Body of pancreas (tissue), 4 donors: ENCODE data around the gene NCLN. TPM values are rescaled to one million over a fixed set of nuclear protein-coding genes. Genes with fewer than 3 reads are reported as not detected.

Experiments
- ATAC-seq: fragments of 150-250 bp; one replicate; pipeline ENCODE4 v1.9.1; 2016
- DNase-seq, 4 donors: peaks; one replicate each; pipeline ENCODE4 v3.0.0-alpha.2; 2019
- H3K27ac ChIP-seq, 4 donors: fragments of 200-600 bp; sonication (generic); 1 replicate in 3 of 4; 2 replicates in 1 of 4; pipeline versions ENCODE4 v1.5.1 to v1.6.1; 2016 to 2019; ENCODE audit warnings: mild to moderate bottlenecking in 1 of 4, mixed read lengths in 1 of 4, moderate library complexity in 1 of 4
- H3K27me3 ChIP-seq, 2 donors: fragments of 200-600 bp; sonication (generic); one replicate each; pipeline ENCODE4 v1.6.0; 2016; ENCODE audit warnings: mild to moderate bottlenecking in 1 of 2
- H3K36me3 ChIP-seq, 2 donors: fragments of 200-600 bp; sonication (generic); replicated peaks in 1 of 2; 2 replicates each; pipeline ENCODE4 v1.5.1; 2016; ENCODE audit warnings: low read depth in 2 of 2; ENCODE audit not compliant: insufficient read depth in 1 of 2
- H3K4me1 ChIP-seq: fragments of 200-600 bp; sonication (generic); one replicate; pipeline ENCODE4 v1.6.0; 2016
- H3K4me3 ChIP-seq, 2 donors: fragments of 200-600 bp; sonication (generic); 1 replicate in 1 of 2; 2 replicates in 1 of 2; pipeline ENCODE4 v1.5.1; 2016 to 2019
- H3K9me3 ChIP-seq, 3 donors: fragments of 200-600 bp; sonication (generic); 1 replicate in 2 of 3; 2 replicates in 1 of 3; pipeline ENCODE4 v1.5.1; 2016
- CTCF ChIP-seq, 7 experiments: fragments of 450-650 bp in 4 of 7; fragments of 200-600 bp in 3 of 7; sonication (generic) in 3 of 7; IDR thresholded peaks; one replicate each; pipeline ENCODE4 v1.5.1; 2016 to 2019; ENCODE audit warnings: antibody characterized with exemption in 7 of 7
- POLR2A ChIP-seq, 3 donors: fragments of 450-650 bp; IDR thresholded peaks; one replicate each; pipeline ENCODE4 v1.6.1; 2016; ENCODE audit warnings: antibody characterized with exemption in 3 of 3, mild to moderate bottlenecking in 2 of 3
- WGBS, 2 donors: methylation state at CpG; one replicate each; pipeline ENCODE4 v1.1.5; 2017; 5-methylcytosine and 5-hydroxymethylcytosine counted together
- intact Hi-C: fragments of 100-400 bp; cut with DNase I; formaldehyde crosslinking; loops from one replicate; pipeline ENCODE4 v1.15.1; 2023
- total RNA-seq, 2 donors: library from RNA; depleted of rRNA; stranded (reverse); fragments of >200 nt; gene quantifications; one replicate each; pipeline ENCODE4 v1.1.0, GENCODE V29; 2016

The NCLN gene
- total RNA-seq, 2 donors from 2014 or later = 30.6 to 56.0 TPM

- WGBS, 2 donors = 47 to 50% methylated on average over 13 to 20 of the region's 20 CpGs
- no peak for ATAC-seq
- peak in 1 of 4 donors; percentile 59 for DNase-seq
- TF ChIP-seq POLR2A (IDR thresholded peaks at IDR 0.05) (no peak), CTCF (IDR thresholded peaks at IDR 0.05) (no peak)
- peaks cover 0 to 4% of the 10 kb centered on the region in 2 donors for H3K27me3 ChIP-seq
- intact Hi-C loops = loop anchor here (10.0 kb wide), 1 partner anchor 481 kb away; no protein-coding TSS in a partner anchor
- H3K9me3 ChIP-seq = no peaks in the 10 kb centered on the region
- no peak overlapping the region for H3K4me3 ChIP-seq
- H3K36me3 ChIP-seq = no peaks in the 10 kb centered on the region
- no peak overlapping the region for H3K27ac ChIP-seq
- H3K4me1 ChIP-seq = no peaks in the 10 kb centered on the region
Observed at GRCh38 chr19:3145909-3146676, 39.6 kb upstream of the NCLN start.

- H3K27ac ChIP-seq = no peak overlapping the region
- no peaks in the 10 kb centered on the region for H3K9me3 ChIP-seq
- DNase-seq (no peak), ATAC-seq (no peak)
- peaks cover 0 to 4% of the 10 kb centered on the region in 2 donors for H3K27me3 ChIP-seq
- intact Hi-C loops = loop anchor here (10.0 kb wide), 1 partner anchor 482 kb away; no protein-coding TSS in a partner anchor
- 54 to 64% methylated on average over 5 of the region's 5 CpGs for WGBS, 2 donors
- H3K36me3 ChIP-seq = no peaks in the 10 kb centered on the region
- TF ChIP-seq POLR2A (IDR thresholded peaks at IDR 0.05) (no peak), CTCF (IDR thresholded peaks at IDR 0.05) (peak in 6 of 7 experiments; percentile 27 to 51 (median 38))
- no peaks in the 10 kb centered on the region for H3K4me1 ChIP-seq
- H3K4me3 ChIP-seq = no peak overlapping the region
Observed at GRCh38 chr19:3146677-3147100, 39.0 kb upstream of the NCLN start.

GRCh38 chr19:3148503-3148902 is 37.2 kb upstream of the NCLN start:
- peaks cover 0 to 4% of the 10 kb centered on the region in 2 donors for H3K27me3 ChIP-seq
- H3K27ac ChIP-seq = no peak overlapping the region
- DNase-seq = no peak
- intact Hi-C loops = loop anchor here (10.0 kb wide), 1 partner anchor 484 kb away; no protein-coding TSS in a partner anchor
- H3K9me3 ChIP-seq = no peaks in the 10 kb centered on the region
- ATAC-seq = no peak
- H3K4me1 ChIP-seq = no peaks in the 10 kb centered on the region
- no peaks in the 10 kb centered on the region for H3K36me3 ChIP-seq
- WGBS, 2 donors = 81 to 89% methylated on average over 8 to 19 of the region's 20 CpGs
- no peak overlapping the region for H3K4me3 ChIP-seq
- TF ChIP-seq CTCF (IDR thresholded peaks at IDR 0.05) (no peak), POLR2A (IDR thresholded peaks at IDR 0.05) (no peak)

GRCh38 chr19:3149089-3149488 is 36.6 kb upstream of the NCLN start:
- ATAC-seq = no peak
- no peak for DNase-seq
- Histone ChIP-seq H3K9me3 (no peaks in the 10 kb centered on the region), H3K27ac (no peak overlapping the region), H3K36me3 (no peaks in the 10 kb centered on the region), H3K27me3 (peaks cover 0 to 4% of the 10 kb centered on the region in 2 donors), H3K4me1 (no peaks in the 10 kb centered on the region), H3K4me3 (no peak overlapping the region)
- 68 to 76% methylated on average over 4 to 6 of the region's 6 CpGs for WGBS, 2 donors
- no peak for TF ChIP-seq POLR2A (IDR thresholded peaks at IDR 0.05)
- no peak for TF ChIP-seq CTCF (IDR thresholded peaks at IDR 0.05)
- intact Hi-C loops = loop anchor here (10.0 kb wide), 1 partner anchor 484 kb away; no protein-coding TSS in a partner anchor
